ENCODE measurements around the gene FRYL.
"Not testable (repeated sequence)": the region's sequence is repeated elsewhere in the genome, so short reads cannot be mapped to it uniquely, and the experiment has no call there.

The FRYL gene

DNA sequence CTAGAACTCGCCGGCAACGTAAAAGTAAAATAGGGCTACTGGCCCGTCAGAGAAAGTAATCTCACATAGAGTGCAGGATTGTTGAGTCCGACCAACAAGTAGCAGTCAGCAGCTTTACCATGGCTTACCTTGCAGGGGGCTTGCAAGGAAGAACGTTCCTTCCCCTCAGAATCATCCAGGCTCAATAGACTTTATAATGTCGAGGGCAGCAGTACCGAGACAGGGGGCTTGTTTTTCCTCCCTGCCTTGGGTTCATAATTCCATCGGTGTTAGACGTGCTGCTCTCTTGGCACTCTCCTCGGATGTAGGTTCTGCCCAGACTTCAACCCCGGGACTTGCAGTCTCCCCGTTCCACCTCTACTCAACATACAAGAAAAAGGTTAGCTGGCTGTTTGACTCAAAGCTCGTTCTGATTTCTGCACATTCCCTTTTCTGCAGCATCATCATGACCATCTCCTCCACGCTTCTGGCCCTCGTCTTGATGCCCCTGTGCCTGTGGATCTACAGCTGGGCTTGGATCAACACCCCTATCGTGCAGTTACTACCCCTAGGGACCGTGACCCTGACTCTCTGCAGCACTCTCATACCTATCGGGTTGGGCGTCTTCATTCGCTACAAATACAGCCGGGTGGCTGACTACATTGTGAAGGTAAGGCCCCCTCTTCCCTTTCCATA, 295.4 kb downstream of the FRYL start:
- peak; percentile 34 for DNase-seq (ENCODE audit: low spot score)

DNA sequence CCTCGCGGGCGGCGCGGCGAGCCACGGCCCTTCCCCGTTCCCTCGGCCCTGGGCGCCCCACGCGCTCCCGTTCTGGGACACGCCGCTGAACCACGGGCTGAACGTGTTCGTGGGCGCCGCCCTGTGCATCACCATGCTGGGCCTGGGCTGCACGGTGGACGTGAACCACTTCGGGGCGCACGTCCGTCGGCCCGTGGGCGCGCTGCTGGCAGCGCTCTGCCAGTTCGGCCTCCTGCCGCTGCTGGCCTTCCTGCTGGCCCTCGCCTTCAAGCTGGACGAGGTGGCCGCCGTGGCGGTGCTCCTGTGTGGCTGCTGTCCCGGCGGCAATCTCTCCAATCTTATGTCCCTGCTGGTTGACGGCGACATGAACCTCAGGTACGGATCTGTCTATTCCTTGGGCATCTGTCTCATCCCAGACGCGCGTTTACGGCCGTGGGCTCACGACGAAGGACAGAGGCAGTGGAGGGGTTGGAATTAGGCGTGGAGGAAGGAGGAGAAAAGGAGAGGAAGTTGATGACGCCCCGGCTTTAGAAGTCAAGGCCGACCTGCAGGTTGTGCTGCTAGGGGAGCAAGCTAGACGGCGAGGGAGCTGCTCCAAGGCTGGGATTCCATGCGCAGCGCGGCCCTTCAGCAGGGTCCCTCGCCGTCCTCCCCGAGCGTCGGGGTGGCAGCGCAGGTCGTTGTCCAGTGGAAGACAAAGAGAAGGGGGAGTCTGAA, 296.1 kb downstream of the FRYL start:
- peak; percentile 41 for DNase-seq (ENCODE audit: low spot score)

DNA sequence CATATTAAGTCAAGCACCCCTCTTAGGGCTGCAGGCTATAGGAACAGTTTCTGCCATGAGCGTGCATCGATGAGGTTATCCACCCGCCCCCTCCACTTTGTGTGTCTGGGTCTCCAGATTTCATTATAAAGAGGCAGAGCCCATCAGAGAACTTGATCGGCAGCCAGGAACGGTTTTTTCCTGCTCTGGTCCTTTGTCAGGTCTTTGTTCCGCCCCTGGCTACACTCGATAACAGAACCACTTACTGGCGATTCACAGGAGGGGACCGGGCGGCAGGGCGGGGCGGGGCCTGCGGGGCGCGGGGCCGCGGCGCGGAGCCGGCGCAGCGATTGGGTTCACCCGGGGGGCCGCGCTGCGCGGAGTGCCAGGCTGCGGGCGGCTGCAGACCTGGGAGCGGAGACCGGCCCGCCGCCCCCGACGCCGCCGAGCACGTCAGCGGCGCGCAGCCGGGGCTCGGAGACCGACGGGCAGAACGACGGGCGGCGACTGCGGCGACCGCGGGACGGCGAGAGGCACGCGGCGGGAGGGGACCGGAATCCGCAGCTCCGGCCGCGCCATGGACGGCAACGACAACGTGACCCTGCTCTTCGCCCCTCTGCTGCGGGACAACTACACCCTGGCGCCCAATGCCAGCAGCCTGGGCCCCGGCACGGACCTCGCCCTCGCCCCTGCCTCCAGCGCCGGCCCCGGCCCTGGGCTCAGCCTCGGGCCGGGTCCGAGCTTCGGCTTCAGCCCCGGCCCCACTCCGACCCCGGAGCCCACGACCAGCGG, 296.9 kb downstream of the FRYL start, which contains the start of gene SLC10A4:
Gene SLC10A4, plus strand, starts transcription at position 338 of the 771 bp plus-strand sequence. Its CDS starts 219 bp downstream, at position 557.
- no peak for DNase-seq (ENCODE audit: low spot score)

DNA sequence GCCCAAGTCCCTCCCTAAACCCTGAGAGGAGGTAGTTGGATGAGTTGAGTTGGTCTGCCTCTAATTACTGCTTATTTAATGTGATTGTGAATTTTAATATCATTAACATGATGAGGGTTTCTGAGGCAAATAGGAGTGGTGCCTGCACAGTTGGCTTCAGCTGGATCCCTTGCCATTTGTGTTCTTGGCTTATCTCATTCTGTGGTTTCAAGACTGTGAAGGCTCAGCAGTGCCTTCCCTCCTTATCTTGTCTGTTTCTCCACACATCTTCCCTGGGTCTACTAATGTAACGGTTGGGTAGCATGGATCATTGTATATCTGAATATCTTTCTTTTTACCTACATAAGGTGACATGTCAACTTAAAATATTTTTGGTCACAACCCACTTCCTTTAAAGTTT, 298.5 kb downstream of the FRYL start:
- DNase-seq (ENCODE audit: low spot score) = no peak

DNA sequence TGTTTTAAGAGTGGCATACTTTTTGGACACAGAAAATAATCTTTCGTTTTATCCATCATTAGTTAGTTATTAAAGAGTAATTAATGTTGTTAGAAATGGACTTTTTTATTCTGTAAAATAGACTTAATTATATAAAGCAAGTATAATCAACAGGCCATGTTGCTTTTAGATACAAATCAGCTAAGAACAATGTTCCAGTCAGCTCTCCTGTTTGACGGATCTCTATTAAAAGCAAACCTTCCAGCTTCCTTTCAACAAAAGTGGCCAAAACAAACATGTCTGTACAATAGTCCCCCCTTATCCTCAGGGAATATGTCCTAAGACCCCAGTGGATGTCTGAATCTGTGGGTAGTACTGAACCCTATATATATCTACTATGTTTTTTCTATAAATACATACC, 301.8 kb downstream of the FRYL start:
- DNase-seq (ENCODE audit: low spot score) = no peak

DNA sequence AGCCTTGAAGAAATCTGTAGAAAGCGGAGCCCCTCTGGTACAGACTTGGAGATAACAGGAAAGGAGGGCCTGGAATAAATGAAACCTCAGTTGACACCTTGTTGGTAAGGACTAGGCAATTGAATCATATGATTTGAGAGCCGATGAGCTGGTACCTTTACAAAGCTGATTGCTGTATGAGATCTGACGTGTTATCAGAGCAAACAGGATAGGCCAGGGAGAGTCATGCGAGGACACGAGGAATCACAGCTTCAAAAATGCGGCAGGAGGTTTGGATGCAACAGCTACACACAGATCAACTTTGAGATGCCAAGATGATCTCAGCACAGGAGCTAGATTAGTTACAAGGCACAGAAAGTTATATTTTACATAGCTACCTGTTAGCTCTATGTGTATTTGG, 304.3 kb downstream of the FRYL start:
- DNase-seq (ENCODE audit: low spot score) = no peak

DNA sequence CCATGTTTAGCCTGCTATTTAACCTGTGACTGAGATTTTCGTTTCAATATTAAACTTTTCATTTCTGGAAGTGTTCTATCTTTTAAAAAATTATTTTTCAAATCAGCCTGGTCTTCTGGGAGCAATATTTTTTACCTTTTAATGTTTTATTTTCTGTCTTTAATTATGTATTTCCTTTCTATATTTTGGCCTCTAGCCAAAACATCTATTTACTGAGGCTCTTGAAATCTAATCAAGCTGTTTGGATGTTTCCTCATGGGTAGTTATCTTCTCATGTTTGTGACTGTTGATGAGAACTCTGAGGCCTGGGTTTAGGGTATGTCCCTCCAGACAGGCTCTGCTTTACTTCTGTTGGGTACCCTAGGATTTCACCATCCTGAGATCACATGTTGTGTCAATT, 307.3 kb downstream of the FRYL start:
- DNase-seq (ENCODE audit: low spot score) = no peak

DNA sequence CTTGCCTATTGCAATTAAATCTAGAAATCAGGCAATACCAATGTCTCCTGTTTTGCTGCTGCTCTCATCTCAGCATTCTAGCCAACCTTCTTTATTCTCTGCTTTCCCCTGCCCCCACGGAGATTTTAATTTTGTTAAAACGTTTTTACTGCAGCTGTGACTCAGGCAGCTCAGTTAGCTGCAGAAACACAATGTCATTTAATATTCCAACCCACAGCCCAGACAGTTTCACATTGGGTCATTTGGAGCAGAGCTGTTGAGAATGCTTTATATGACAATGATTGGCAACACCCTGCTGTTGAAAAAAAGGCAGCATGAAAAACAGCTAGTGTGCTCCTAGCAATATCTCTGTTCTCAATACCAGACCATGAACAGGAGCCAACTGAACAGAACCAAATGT, 309.5 kb downstream of the FRYL start:
- DNase-seq (ENCODE audit: low spot score) = no peak

DNA sequence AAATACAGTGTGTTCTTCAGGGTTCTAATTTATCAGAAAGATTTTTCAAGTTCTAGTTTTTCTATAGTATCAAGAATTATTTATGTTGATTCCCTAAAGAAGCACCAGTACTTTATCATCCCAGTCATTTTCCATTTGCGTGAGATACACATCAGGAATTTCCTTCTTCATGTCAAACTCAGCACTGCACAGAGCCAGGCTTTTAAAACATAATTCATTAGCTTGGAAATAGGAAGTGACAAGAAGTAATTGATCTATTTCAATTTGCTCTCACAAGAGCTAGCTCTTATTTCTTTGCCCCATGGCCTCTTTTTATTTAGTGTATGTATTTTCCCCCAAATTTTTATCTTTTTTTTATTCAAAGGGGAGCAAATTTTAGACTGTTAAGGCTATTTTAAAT, 309.9 kb downstream of the FRYL start:
- DNase-seq (ENCODE audit: low spot score) = no peak

DNA sequence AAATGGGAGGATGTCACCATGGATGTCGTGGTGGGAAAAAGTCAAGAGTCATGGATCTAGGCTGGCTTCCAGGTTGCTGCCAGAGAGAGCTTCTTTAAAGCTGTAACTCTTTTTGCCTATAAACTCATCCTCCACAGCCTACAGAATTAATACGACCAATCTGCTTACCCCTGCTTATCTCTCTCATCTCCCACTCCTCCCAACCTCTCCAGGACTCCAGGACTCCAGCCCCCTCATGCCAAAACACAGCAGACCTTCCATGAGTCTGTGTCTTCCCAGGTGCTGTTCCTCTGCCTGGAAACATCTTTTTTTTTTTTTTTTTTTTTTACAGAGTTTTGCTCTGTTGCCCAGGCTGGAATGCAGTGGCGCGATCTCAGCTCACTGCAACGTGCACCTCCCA, 312.2 kb downstream of the FRYL start:
- DNase-seq (ENCODE audit: low spot score) = no peak

DNA sequence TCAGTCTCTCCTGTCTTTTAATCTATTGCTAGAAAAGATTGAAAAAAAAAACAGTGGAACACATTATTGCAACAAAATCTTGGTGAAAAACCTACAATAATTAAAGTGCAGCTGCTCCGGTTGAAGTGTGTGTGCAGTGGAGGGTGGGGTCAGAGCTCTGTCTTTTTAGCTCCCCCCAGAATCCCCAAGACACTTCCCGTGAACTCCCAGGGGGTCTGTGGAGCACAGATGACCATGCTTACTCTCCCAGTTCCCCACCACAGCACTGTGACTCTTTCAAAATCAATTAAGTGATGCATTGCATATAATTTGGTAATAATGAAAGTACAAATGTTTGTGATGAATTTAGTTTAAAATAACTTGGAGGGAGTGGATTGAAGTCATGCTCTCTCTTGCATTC, 312.6 kb downstream of the FRYL start:
- DNase-seq (ENCODE audit: low spot score) = no peak

DNA sequence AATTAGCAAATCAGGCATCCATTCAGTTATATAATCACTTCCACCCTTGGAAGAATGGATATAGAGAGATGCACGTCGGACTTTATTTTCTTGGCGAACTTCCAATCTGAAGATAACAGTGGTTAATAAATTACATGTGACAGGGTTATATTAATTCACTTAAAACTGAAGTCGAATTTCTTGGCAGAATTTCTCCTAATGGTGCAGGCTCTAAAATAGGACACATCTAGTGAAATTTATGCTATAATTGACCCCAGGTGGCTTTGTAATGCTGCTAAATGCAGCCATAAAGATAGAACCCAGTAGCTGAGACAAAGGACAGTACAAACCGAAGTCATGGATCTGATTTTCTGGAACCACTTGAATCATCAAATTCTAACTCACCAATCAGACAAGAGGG, 317.7 kb downstream of the FRYL start:
- DNase-seq (ENCODE audit: low spot score) = no peak

DNA sequence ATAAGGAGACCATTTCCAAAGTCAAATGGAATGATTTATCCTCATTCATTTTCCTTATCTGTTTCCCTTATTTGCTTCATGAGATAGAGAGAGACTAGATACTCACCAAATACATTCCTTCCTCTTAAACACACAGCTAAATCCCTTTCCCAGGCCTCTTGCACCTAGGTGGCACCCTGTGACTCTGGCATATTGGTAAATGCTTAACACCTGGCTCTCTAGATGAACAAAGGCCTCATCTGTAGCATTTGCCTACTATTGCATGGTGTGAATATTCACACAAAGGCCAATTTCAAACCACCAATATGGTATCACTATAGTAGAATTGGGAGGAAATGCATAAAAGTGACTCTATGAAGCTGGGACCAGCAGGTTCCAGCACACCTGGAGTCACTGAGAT, 319.1 kb downstream of the FRYL start:
- no peak for DNase-seq (ENCODE audit: low spot score)

DNA sequence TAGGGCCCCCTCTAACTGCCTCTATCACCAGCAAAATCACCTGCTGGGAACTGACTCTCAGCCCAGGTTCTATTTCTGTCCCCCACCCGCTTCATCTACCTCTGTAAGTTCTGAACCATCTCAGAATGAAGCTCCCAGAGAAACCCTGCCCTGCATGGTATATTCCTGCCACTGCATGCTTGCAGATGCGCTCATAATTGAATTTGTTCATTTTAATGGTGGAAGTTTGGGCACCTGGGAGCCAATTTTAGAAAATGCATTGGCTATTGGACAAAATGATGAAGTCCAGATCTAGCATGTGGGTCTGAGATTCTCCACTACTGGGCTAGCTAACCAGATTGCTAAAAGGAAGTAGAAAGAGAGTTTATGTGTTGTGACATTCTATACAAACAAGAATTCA, 325.5 kb downstream of the FRYL start:
- no peak for DNase-seq (ENCODE audit: low spot score)

DNA sequence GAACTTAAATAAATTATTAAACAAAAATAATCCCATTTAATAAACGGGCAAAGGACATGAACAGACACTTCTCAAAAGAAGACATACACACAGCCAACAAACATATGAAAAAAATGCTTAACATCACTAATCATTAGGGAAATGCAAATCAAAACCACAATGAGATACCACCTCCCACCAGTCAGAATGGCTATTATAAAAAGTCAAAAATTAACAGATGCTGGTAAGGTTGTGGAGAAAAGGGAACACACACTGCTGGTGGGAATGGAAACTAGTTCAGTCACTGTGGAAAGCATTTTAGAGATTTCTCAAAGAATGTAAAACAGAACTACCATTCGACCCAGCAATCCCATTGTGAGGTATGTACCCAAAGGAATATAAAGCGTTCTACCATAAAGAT, 328.4 kb downstream of the FRYL start:
- DNase-seq (ENCODE audit: low spot score) = not testable (repeated sequence)

DNA sequence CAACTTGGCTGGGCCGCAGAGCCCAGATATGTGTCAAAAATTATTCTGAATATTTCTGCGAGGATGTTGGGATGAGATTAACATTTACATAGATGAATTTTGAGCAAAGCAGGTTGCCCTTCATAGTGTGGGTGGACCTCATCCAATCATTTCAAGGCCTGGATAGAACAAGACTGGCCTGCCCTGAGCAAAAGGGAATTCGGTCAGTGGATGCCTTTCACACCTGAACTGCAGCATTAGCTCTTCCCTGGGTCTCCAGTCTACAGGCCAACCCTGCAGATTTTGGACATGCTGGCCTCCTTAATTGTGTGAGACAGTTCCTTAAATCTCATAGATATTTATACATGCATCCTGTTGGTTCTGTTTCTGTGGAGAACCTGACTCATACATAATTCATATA, 329.3 kb downstream of the FRYL start:
- no peak for DNase-seq (ENCODE audit: low spot score)

DNA sequence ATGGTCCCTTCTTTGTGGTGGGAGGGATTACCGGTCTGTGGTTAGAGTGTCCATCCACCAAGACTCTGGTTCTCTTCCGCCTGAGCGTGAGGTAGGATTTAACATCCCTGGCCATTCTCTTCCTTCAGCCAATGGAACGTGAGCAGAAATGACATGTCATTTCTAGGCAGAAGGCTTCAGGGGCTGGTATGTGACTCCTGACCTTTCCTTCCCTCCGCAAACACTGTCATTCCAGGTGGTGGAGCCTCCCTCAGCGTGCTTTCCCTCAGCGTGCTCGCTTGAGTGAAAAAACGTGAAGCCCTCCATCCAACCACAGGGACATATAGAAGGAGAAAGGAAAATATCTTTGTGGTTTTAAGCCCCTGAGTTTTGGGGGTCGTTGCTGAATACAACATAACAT, 330.9 kb downstream of the FRYL start:
- no peak for DNase-seq (ENCODE audit: low spot score)

All from hematopoietic multipotent progenitor cell treated with erythropoietin and hydrocortisone succinate and interleukin-3 and kit ligand, for 17 days (in vitro differentiated cells).